ENCODE results near the gene SYNE1.

The SYNE1 gene

GRCh38 chr6:152420696-152421095 is 216.5 kb downstream of the SYNE1 start:
- DNase-seq: no peak

GRCh38 chr6:152418551-152418950 is 218.6 kb downstream of the SYNE1 start:
- DNase-seq: no peak

GRCh38 chr6:152416652-152417051 is 220.5 kb downstream of the SYNE1 start:
- DNase-seq: no peak

GRCh38 chr6:152404936-152405595 is 232.1 kb downstream of the SYNE1 start:
- DNase-seq: no peak

- DNase-seq: no peak
Observed at GRCh38 chr6:152404086-152404857, 232.9 kb downstream of the SYNE1 start.

GRCh38 chr6:152402791-152403190 is 234.4 kb downstream of the SYNE1 start:
- no peak for DNase-seq

GRCh38 chr6:152401978-152402377 is 235.2 kb downstream of the SYNE1 start:
- no peak for DNase-seq

- DNase-seq: no peak
Observed at GRCh38 chr6:152399399-152399798, 237.8 kb downstream of the SYNE1 start.

- DNase-seq: no peak
Observed at GRCh38 chr6:152398993-152399392, 238.2 kb downstream of the SYNE1 start.

GRCh38 chr6:152398316-152398715 is 238.8 kb downstream of the SYNE1 start:
- no peak for DNase-seq

GRCh38 chr6:152394303-152394702 is 242.9 kb downstream of the SYNE1 start:
- no peak for DNase-seq

GRCh38 chr6:152391179-152391880 is 245.8 kb downstream of the SYNE1 start:
- DNase-seq: no peak

GRCh38 chr6:152387091-152387490 is 250.1 kb downstream of the SYNE1 start:
- no peak for DNase-seq

GRCh38 chr6:152386131-152386530 is 251.0 kb downstream of the SYNE1 start:
- no peak for DNase-seq

GRCh38 chr6:152380993-152381898 is 255.9 kb downstream of the SYNE1 start:
- no peak for DNase-seq

- no peak for DNase-seq
Observed at GRCh38 chr6:152380351-152380767, 256.8 kb downstream of the SYNE1 start.

- DNase-seq: no peak
Observed at GRCh38 chr6:152379423-152379822, 257.7 kb downstream of the SYNE1 start.

GRCh38 chr6:152378169-152378568 is 259.0 kb downstream of the SYNE1 start:
- no peak for DNase-seq

- no peak for DNase-seq
Observed at GRCh38 chr6:152375197-152375596, 262.0 kb downstream of the SYNE1 start.

- DNase-seq: no peak
Observed at GRCh38 chr6:152372945-152373344, 264.2 kb downstream of the SYNE1 start.

- no peak for DNase-seq
Observed at GRCh38 chr6:152371775-152372174, 265.4 kb downstream of the SYNE1 start.

- no peak for DNase-seq
Observed at GRCh38 chr6:152368751-152369624, 268.2 kb downstream of the SYNE1 start.

All from NCI-H1092 (cell line).